HG03139 (cell line): ENCODE data around the gene MAP3K5.

Experiments used
- ATAC-seq: cut with Tn5 transposase; IDR thresholded peaks from one replicate; pipeline ENCODE4 v1.9.1; 2021; ENCODE audit not compliant: unreplicated experiment

Gene MAP3K5

DNA sequence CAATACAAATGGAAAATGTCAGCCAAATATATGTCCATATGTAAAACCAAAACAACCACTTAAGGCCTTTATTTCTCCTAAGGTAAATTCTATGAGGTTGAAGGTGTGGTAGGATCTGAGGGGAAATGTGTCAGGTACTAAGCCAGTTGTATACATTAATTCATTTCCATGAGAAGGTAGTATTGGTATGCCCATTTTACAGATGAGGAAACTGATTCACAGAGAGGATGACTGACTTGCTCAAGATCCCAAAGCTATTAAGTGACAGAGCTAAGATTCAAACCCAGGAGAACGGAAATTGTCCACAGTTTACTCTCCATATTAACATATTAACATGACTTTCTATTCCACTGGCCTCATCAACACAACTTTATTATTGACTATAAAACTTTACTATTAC is 177.9 kb downstream of the MAP3K5 start:
- no peak for ATAC-seq

DNA sequence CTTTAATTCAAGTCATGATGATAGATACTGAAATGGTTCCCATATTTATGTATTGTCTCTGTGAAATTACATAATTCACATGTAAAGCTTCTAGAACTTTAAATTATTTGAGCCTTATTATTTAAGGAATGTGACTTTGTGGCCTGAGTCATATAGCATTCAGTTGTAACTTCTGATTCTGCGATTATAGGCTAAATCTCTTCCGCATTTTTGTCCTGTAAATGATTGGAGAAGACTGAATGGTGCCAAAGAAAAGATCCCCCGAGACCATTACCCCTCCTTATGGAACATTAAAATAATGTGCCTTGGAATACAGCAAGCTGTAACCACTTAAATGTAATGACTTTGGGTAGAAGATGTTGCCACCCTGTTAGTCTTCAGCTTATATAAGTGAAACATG is 178.8 kb downstream of the MAP3K5 start:
- ATAC-seq = no peak

DNA sequence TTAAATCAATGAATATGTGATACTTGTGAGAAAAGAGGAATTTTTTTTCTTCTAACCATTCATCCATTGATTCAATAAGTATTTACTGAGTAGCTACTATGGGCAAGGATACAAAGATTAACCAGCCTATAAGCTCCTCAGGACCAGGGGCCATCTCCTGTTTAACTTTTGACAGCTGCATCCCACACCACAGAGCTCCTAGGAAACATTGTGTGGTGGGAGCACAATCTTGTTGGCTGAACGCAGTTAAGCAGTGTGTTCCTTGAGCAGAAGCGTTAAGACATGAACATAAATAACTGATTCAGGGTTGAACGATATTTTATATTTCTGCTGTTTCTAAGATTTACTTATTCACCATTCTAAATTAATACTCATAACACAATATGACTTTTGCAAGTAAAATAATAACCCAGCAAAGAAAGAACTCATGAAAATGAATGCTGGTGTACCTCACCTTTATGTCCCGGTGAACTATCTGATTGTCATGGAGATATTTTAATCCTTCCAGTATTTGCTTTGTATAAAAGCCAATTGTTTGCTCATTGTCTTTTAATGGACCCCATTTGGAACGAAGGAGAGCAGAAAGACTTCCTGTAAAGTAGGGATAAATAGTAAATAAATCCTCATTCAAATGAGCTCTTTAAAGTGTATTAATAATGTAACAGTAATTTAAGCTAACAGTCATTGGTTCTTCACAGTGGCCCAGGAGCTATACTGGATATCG is 179.4 kb downstream of the MAP3K5 start:
- ATAC-seq = no peak

DNA sequence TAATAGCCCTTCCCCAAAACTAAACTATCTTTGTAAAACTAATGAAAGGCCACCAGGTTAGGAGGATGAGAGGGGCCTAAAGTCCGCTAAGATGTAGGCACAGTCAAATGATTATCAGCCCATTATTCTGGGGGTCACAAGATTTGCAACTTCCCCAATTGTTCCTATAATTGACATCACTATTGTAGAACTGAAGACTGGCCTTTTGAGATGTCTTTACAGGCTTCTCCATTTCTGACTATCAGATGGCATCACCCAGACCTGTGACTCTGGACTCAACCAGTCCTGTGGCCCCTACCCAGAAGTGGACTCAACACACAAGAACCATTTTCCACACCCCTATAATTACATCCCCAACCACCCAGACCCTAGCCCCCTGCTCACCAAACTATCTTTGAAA is 180.5 kb downstream of the MAP3K5 start:
- ATAC-seq = no peak

DNA sequence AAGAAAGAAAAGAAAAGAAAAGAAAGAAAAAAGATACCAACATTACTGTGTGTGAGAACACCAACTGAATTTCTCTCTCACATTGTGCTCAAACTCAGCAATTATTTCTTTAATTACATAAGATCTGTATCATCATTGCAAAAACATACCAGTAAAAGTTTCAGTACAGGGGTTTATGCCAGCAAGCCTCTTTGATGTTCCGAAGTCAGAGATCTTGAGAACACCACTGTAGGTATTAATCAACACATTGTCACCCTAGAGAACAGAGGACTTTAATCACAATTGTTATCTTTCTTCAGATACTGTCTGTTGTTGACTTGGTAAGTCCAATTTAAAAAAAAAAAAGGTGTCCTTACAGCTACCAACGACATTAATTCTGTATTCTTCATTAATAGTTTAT is 181.1 kb downstream of the MAP3K5 start:
- no peak for ATAC-seq

DNA sequence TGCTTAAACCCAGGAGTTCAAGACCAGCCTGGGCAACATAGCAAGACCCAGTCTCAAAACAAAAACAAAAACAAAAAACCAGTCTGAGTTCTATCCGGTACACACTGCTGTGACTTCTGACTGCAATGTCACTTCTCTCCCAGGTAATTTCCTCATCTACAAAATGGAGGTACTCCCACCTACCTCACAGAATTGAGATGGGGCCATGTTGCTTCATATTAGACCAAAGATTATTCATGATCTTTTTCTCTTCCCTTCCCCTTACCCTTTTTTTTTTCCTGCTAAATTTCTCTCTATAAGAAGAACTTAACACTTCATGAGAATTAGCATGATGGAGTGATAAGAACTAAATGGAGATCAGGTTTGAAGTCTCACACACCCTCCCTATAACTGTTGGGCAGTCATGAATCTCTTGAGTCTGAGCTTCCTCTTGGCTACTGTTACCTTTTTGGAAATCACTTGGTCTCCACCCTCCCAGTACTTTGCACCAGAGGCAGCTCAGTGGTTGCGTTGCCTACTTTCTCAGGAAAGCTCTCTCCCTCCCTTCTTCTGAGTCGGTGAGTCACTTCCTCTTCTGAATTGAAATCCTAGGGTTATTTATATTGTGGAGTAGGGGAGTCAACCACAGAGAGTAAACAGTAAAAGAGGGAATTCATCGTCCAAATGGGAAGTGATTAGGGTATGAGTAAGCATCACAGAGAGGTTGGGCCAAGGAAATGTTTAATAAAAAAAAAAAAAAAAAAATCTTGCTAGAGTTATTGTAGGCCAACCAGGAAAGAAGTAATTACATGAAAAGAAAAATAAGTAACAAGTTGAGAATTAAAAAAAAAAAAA is 182.2 kb downstream of the MAP3K5 start:
- no peak for ATAC-seq

DNA sequence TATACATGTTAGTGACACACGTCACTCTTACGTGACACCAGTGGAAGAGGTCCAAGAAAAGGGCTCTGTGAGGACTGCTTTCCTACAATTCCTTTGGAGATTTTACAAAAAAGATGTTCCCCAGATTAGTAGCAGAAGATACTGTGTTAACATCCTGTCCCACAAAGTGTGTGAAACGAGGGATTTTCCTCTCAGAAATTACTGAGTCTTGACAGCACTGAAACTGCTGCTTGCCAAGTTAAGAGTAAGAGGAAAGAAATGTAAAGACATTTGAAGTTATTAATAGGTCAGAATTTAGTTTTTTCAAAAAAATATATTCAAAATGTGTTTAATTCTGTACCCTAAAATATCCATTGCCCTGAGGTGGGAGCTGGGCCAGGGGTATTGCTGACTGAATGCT is 183.3 kb downstream of the MAP3K5 start:
- ATAC-seq = no peak

DNA sequence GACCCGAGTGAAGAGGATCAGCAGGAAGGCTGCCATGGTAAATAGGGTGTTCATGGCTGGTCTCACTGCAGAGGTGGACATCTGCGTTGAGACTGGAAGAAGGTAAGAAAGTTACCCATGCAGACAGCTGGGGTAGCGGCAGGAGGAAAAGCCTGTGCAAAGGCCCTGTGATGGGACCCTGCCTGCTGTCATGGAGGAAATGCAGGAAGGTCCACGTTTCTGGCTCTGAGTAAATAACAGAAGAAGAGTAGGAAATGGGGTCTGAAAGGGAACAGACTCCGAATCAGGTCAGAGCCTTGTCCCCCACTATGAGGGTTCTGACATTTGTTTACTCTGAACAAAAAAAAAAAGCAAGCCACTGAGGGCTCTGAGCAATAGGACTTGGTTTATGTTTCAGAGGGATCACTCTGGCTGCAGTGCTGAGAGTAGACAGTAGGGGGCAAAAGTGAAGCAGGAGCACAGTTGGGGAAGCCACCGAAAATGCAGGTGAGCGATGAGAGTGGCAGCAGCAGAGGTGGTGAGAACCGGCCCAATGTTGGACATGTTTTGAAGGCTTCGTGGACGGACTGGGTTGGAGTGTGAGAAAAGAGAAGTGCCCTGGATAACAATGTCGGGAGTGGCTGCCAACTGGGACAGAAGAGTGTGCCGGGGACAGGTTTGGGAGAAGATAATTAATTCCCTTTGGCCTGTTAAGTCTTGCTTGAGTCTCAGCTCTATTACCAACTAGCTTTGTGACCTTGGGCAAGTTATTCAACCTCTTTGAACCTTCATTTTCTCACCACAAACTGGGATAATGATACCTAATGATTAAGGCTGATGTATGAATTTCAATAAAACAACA is 184.1 kb downstream of the MAP3K5 start:
- peak; percentile 86 for ATAC-seq

DNA sequence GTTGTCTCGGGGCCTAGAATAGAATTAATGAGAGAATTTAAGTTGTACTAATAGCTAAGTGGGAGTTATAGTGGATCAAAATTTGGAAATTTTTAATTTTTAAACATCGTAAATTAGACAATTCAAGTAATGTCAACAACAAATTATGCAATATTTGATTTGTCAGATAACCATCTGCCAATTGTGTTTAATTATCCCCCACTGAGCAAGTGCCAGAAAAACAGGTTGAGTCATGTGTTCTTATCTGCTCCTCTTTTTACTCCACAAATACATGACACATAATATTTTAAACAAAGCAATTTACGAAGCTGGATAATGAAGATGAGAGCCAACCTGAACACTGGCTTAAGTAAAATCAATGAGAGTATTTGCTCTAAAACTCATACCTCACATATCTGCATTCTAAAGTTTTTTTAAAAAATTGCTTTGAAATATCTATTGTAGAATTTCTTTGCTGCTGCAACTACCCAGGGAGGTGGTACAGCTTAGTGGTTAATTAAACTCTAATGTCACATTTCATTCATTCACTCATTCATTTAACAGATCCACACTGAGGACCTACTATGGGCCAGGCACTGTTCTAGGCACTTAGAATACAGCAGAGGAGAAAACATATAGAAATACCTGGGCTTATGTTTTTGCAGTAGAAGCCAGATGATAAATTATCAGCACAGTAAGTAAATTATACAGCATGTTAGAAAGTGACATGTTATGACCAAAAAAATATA is 184.9 kb downstream of the MAP3K5 start:
- no peak for ATAC-seq

DNA sequence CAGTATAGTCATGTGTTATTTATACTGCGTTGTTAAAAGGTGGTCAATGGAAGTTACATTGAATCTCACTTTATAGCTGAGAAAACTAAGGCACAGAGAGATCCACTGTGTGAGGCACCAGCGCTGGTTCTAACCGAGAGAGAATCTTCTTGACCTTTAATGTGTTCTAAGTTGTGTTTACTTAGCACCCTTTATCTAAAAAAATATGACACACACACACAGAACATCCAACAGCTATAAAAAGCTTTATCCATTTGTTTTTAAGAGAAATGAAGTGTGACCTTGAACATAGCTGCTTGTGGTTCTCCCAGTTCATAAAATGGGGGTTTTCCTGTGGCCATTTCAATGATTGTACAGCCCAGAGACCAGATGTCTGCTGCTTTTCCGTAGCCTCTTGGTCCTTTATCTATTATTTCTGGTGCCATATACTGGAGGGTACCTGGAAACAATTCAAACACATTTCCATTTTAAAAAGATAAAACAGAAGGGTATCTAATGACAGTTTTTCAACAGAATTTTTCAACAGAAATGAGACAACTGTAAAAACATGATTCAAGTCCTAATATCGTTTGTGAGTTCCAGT is 187.3 kb downstream of the MAP3K5 start:
- no peak for ATAC-seq

DNA sequence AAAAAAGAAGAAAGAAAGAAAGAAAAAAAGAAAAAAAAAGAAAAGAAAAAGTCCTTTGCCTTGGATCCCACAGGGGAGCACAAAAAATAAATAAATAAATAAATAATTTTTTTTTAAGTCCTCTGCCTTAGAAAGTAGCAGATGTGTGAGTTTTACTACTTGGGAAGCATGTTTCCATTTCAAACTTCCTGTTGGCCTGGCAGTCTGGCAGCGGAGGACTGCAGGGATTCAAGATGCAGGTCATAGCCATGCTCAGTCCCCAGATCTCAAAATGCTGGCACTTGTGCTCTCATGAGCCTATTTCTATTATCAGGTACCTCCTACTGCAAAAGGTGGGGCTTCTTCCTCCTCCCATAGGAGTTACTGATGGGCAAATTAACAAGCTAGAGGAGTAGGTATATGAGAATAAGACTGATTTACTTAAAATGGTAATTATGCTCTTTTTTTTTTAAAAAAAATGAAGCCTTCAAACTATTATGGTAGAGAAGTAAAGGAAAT is 187.9 kb downstream of the MAP3K5 start:
- ATAC-seq = no peak

DNA sequence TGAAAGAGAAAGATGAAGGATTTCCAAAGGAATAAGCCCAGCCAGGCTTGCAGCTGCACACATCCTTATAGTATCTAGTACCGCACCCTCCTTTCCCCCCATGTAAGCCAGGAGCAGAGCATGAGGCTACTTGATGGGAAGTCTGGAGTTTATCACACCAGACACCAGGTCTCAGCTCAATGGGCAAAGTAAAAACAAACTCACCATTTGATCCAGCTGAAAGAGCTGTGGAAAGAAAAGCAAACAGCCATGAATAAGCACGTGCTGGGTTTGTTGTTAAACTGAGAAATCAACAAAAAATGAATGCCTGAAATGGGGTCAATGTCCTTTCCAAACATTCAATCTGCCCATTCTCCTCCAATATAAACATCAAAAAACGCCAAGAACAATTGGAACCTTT is 191.5 kb downstream of the MAP3K5 start:
- ATAC-seq = no peak

DNA sequence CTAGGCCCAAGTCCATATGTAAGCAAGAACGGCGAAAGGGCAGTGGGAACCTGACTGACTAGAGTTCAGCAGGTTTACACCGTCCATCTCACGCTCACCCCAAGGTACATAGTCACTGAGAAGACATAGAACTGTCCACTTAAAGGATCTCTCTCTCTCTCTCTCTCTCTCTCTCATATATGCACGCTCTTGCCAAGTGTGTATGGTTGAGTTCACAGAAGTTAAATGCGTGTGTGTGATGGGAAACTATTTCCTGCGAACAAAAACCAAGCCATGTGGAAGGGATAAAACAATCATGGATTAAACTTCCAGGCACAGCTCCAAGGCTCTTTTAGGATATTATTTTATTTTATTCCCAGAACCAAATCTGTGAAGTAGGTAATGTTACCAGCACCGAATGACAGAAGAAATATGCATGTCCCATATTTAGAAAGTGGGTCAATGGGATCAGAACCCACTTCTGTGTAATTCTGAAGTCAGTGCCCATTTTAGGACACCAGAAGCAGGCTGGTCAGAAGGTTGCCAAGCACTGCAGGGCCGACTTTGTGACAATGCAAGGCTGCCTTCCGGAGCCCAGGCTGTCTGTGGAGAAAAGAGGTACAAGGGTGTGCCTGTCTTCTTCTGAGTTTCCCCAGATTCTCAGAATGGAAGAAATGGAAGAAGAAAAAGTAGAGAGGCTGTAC is 192.8 kb downstream of the MAP3K5 start:
- no peak for ATAC-seq

DNA sequence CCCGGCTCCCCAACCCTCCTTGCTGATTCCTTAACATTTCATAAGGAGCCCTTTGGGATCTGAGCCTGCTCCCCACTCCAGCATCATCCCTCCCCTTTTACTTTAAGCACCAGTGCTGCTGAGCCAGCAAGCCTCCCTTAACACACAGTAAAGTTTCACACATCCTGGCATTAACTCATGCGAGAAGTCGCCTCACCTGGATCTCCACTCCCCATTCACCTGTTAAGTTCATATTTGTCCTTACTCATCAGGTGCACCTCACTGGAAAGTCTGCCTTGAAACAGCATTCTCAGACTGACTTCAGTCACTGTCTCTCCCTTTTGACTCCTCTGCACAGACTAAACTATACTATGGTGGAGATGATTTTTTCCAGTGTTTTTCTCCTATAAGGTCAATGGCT is 194.2 kb downstream of the MAP3K5 start:
- no peak for ATAC-seq

DNA sequence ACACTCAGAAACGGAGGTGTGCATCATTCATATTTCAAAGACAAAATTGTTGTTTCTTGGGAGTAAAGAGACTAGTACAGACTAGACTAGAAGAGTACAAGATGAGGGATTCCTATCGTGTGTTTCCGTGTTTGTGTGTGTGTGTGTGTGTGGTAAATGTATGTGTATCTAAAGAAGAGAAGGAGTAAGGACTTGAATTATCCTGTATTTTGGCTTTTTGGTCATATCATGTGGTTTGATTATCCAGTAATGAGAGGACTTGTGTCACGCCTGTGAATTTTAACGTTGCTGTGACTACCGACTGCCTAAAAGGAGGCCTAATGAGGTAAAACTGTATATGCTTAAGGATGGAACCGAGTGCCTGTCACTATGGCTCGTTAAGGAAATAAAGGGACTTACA is 197.6 kb downstream of the MAP3K5 start:
- ATAC-seq = no peak

DNA sequence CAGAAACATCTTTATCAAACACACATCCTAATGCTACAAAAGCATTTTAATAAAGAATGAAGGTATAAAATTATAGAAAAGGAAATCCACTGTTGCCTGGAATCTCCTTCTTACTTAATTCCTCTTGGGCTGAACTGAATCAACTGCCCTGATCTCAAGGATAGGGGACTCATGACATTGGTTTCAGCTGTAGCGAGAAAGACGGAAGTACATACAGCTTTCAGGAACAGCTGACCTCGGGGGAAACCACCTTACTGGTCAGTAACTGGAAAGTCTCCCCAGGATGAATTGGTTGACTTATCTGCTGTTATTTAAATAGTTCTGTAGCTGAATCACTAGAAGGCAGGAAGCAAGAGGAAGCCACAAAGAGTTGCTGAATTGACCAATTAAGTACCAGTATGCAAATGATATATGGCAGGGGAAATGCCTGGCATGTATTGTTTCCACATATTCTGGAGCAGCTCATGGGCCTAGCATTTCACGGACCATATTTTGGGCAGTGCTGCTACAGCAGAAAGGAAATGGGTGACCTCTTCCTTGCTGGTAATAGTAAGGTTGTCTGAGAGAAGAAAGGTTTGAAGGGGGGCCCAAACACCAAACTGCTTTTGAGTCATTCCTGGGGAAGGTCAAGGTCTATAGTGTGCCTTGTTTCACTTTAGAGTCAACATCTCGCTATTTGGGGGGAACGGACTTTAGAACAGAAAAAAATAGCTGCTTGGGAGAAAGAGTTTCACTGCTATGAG is 198.4 kb downstream of the MAP3K5 start:
- peak; percentile 94 for ATAC-seq

DNA sequence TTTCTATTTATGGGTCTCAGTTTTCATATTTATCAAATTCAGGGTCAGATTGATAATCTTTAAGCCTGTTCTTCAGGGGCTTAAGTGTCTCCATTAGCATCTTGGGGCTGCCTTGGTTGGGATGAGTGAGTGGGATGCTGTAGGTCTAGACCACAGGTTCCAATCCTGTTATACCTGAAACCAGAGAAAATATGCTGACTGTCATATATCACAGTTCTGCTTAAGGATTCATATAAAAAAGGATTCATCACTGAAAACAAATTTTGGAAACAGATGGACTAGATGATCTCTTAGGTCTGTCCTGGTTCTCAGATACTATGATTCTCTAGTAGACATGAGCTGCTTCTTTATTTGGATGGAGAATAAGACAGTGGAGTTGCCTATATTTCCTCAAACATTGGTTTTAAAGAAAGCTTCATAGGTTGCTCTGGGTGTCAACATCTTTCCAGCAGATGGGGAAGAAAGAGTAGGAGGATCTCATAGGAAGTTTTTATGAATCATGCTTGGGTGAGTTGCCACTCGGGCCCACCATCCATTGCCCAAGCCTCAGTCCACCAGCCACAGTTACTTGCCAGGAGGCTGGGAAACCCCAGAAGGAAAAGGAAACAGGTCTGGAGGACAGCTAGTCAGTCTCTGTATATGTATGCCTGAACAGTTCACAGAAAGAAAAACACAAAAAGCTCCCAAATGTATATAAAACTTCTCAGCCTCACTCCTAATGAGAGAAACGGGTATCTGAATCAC is 199.2 kb downstream of the MAP3K5 start:
- ATAC-seq = no peak

DNA sequence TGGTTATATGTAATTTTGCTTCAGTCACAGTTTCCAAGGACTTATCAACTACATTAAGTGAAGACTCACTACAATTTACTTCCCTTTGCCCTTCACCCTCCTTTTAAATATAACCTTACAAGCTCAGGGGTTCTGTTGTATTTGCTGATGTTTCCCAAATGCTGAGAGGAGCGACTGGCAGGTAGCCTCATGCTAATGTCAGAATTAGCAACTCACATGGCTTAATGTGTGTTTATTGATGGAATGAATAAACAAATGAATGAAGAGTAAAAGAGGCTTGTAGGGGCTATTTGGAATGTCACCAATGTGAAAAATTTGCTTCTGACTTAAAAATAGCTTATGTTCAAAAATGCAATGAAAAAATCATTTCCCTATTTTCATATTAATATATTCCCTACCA is 200.7 kb downstream of the MAP3K5 start:
- no peak for ATAC-seq
